Sigmoid colon (tissue), 4 donors: ENCODE measurements around the gene ARHGEF7.

ENCODE experiments used
- POLR2A ChIP-seq, 2 donors: fragments of 450-650 bp; IDR thresholded peaks; one replicate each; pipeline ENCODE4 v1.6.1; 2016; ENCODE audit warnings: antibody characterized with exemption in 2 of 2, mild to moderate bottlenecking in 2 of 2, moderate library complexity in 2 of 2
- POLR2AphosphoS5 ChIP-seq, 4 donors: sonication (generic); formaldehyde crosslinking; IDR thresholded peaks; one replicate each; pipeline ENCODE4 v1.6.1; 2017; ENCODE audit warnings: antibody characterized with exemption in 4 of 4
- TF ChIP-seq, protein P1 (sequence below), 4 experiments: fragments of 450-650 bp in 3 of 4; fragments of 200-600 bp in 1 of 4; IDR thresholded peaks; one replicate each; pipeline ENCODE4 v1.5.1; 2016 to 2019; ENCODE audit warnings: antibody characterized with exemption in 4 of 4, mild to moderate bottlenecking in 3 of 4, moderate library complexity in 2 of 4

DNA sequence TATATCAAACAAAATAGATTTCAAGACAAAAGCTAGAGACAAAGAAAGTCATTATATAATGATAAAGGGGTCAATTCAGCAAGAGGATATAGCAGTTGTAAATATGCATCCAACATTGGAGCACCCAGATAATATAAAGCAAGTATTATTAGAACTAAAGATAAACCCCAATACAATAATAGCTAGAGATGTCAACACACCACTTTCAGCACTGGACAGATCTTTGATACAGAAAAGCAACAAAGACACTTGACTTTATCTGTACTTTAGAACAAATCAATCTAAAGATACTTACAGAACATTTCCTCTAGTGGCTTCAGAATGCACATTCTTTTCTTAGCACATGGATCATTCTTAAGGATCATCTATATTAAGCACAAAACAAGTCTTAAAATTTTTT is 146.2 kb downstream of the ARHGEF7 start:
- TF ChIP-seq POLR2AphosphoS5 (IDR thresholded peaks at IDR 0.05), result no peak
- TF ChIP-seq, protein P1, sequence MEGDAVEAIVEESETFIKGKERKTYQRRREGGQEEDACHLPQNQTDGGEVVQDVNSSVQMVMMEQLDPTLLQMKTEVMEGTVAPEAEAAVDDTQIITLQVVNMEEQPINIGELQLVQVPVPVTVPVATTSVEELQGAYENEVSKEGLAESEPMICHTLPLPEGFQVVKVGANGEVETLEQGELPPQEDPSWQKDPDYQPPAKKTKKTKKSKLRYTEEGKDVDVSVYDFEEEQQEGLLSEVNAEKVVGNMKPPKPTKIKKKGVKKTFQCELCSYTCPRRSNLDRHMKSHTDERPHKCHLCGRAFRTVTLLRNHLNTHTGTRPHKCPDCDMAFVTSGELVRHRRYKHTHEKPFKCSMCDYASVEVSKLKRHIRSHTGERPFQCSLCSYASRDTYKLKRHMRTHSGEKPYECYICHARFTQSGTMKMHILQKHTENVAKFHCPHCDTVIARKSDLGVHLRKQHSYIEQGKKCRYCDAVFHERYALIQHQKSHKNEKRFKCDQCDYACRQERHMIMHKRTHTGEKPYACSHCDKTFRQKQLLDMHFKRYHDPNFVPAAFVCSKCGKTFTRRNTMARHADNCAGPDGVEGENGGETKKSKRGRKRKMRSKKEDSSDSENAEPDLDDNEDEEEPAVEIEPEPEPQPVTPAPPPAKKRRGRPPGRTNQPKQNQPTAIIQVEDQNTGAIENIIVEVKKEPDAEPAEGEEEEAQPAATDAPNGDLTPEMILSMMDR (IDR thresholded peaks at IDR 0.05), result no peak
- no peak for TF ChIP-seq POLR2A (IDR thresholded peaks at IDR 0.05)
